ENCODE measurements around the gene SYT1. TPM values are rescaled to one million over a fixed set of nuclear protein-coding genes. Genes with fewer than 3 reads are reported as not detected.

Gene SYT1
- total RNA-seq, 1 experiment from 2014 or later, result 80.9 TPM

GRCh38 chr12:78968226-78968625 is 103.7 kb downstream of the SYT1 start:
- H3K4me1 ChIP-seq (ENCODE audit: insufficient read depth, low read length, poor library complexity, severe bottlenecking), result peaks cover 3% of the 10 kb centered on the region
- POLR2A ChIA-PET (ENCODE audit: low non-redundant PET), result no interaction called here
- TF ChIP-seq EZH2 (IDR thresholded peaks at IDR 0.05; ENCODE audit: borderline replicate concordance, low read depth, low read length, poor library complexity, severe bottlenecking) (no peak), CTCF (conservative IDR thresholded peaks at IDR 0.05; ENCODE audit: low read depth, low read length) (no peak)
- intact Hi-C loops (cut with micrococcal nuclease; ENCODE audit: unreplicated experiment), result no loop called here
- H3K27ac ChIP-seq (ENCODE audit: low read depth, low read length, poor library complexity, severe bottlenecking), result no peak overlapping the region
- BruUV-seq (replicated peaks), result no TSS peak
- peaks cover 3% of the 10 kb centered on the region for H3K36me3 ChIP-seq (ENCODE audit: insufficient read depth, low read length, poor library complexity, severe bottlenecking)
- H3K27me3 ChIP-seq (replicated peaks; ENCODE audit: insufficient read depth, low read depth, low read length, poor library complexity), result no peaks in the 10 kb centered on the region
- H3K9me3 ChIP-seq (ENCODE audit: low read depth, low read length, poor library complexity, severe bottlenecking), result no peaks in the 10 kb centered on the region
- no peak overlapping the region for H3K4me3 ChIP-seq (ENCODE audit: low read depth, low read length, poor library complexity, severe bottlenecking)
- CTCF ChIA-PET, result no interaction called here
- DNase-seq (ENCODE audit: low spot score), result no peak

- ChIA-PET CTCF (no interaction called here), POLR2A (ENCODE audit: low non-redundant PET) (no interaction called here)
- DNase-seq (ENCODE audit: low spot score), result no peak
- no peaks in the 10 kb centered on the region for H3K4me1 ChIP-seq (ENCODE audit: insufficient read depth, low read length, poor library complexity, severe bottlenecking)
- no peak overlapping the region for H3K4me3 ChIP-seq (ENCODE audit: low read depth, low read length, poor library complexity, severe bottlenecking)
- BruUV-seq (replicated peaks), result no TSS peak
- H3K27ac ChIP-seq (ENCODE audit: low read depth, low read length, poor library complexity, severe bottlenecking), result no peak overlapping the region
- no peaks in the 10 kb centered on the region for H3K27me3 ChIP-seq (replicated peaks; ENCODE audit: insufficient read depth, low read depth, low read length, poor library complexity)
- no peaks in the 10 kb centered on the region for H3K9me3 ChIP-seq (ENCODE audit: low read depth, low read length, poor library complexity, severe bottlenecking)
- no peak for TF ChIP-seq EZH2 (IDR thresholded peaks at IDR 0.05; ENCODE audit: borderline replicate concordance, low read depth, low read length, poor library complexity, severe bottlenecking)
- TF ChIP-seq CTCF (conservative IDR thresholded peaks at IDR 0.05; ENCODE audit: low read depth, low read length), result no peak
- H3K36me3 ChIP-seq (ENCODE audit: insufficient read depth, low read length, poor library complexity, severe bottlenecking), result peaks cover 5% of the 10 kb centered on the region
- intact Hi-C loops (cut with micrococcal nuclease; ENCODE audit: unreplicated experiment), result no loop called here
Measured at GRCh38 chr12:78970041-78970440, 105.5 kb downstream of the SYT1 start.

GRCh38 chr12:78977304-78977867 is 112.8 kb downstream of the SYT1 start:
- no TSS peak for BruUV-seq (replicated peaks)
- no peaks in the 10 kb centered on the region for H3K27me3 ChIP-seq (replicated peaks; ENCODE audit: insufficient read depth, low read depth, low read length, poor library complexity)
- peaks cover 37% of the 10 kb centered on the region for H3K36me3 ChIP-seq (ENCODE audit: insufficient read depth, low read length, poor library complexity, severe bottlenecking)
- H3K27ac ChIP-seq (ENCODE audit: low read depth, low read length, poor library complexity, severe bottlenecking), result no peak overlapping the region
- DNase-seq (ENCODE audit: low spot score), result no peak
- ChIA-PET POLR2A (ENCODE audit: low non-redundant PET) (no interaction called here), CTCF (no interaction called here)
- TF ChIP-seq CTCF (conservative IDR thresholded peaks at IDR 0.05; ENCODE audit: low read depth, low read length) (no peak), EZH2 (IDR thresholded peaks at IDR 0.05; ENCODE audit: borderline replicate concordance, low read depth, low read length, poor library complexity, severe bottlenecking) (no peak)
- H3K4me3 ChIP-seq (ENCODE audit: low read depth, low read length, poor library complexity, severe bottlenecking), result no peak overlapping the region
- no peaks in the 10 kb centered on the region for H3K9me3 ChIP-seq (ENCODE audit: low read depth, low read length, poor library complexity, severe bottlenecking)
- peaks cover 12% of the 10 kb centered on the region for H3K4me1 ChIP-seq (ENCODE audit: insufficient read depth, low read length, poor library complexity, severe bottlenecking)
- intact Hi-C loops (cut with micrococcal nuclease; ENCODE audit: unreplicated experiment), result no loop called here

Measured in A673 (cell line).